HUES48 (cell line): Measurements from ENCODE around the gene PDE4D.

ENCODE experiments used
- H3K27ac ChIP-seq: one replicate; pipeline ENCODE4 v1.7.0; 2013; ENCODE audit warnings: low read depth, low read length, inconsistent platforms
- H3K27me3 ChIP-seq: 2 replicates; pipeline ENCODE4 v1.6.1; 2013; ENCODE audit warnings: mild to moderate bottlenecking, low read length; ENCODE audit not compliant: control insufficient read depth, insufficient read depth
- H3K36me3 ChIP-seq: 2 replicates; pipeline ENCODE4 v1.6.1; 2013; ENCODE audit warnings: low read length; ENCODE audit not compliant: control insufficient read depth, insufficient read depth
- H3K4me1 ChIP-seq: 2 replicates; pipeline ENCODE4 v1.6.1; 2013; ENCODE audit warnings: mild to moderate bottlenecking, low read length; ENCODE audit not compliant: control insufficient read depth, insufficient read depth
- H3K4me3 ChIP-seq: 2 replicates; pipeline ENCODE4 v1.5.1; 2013; ENCODE audit warnings: mild to moderate bottlenecking, low read depth, low read length
- H3K9ac ChIP-seq: 2 replicates; pipeline ENCODE4 v1.6.1; 2013; ENCODE audit warnings: mild to moderate bottlenecking, low read depth, low read length, moderate library complexity
- H3K9me3 ChIP-seq: 2 replicates; pipeline ENCODE4 v1.6.1; 2013; ENCODE audit warnings: low read length; ENCODE audit not compliant: control insufficient read depth, insufficient read depth

PDE4D gene

DNA sequence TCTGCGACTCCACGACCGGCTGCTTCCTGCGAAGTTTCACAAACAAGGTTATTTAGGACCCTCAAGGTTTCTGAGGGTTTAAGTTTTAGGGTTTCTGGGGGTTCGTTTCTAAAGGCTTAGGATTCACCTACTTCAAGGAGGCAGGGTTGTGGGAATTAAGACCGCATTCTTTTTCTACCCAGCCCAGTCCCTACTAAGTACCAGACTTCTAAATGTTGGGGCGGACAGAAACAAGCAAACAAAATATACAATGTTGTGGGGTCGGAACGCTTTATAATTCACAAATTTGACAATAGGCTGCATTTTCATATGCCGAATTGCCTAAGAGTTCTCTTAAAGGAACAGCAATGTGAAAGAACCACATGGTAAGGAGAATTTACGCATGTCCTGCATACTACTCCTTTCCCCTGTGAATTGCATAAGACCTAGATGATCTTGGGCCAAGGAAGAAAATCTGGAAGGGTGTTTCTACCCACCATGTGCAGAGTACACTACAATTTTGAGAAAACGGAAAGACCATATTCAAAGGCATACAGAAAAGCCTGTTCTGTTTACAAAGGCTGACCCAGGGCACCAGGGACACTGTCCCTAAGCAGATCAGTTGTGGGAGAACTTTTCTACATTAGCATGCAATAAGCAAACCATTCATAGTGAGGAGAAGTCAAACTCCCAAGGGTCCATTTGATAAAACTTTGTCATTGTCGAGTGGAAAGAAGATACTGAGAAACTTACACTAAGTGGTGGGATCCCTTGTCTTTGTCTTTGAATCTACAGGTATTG lies 853.3 kb downstream of the PDE4D start:
- no peak overlapping the region for H3K9ac ChIP-seq
- no peaks in the 10 kb centered on the region for H3K9me3 ChIP-seq
- no peaks in the 10 kb centered on the region for H3K36me3 ChIP-seq
- peaks cover 19% of the 10 kb centered on the region for H3K4me1 ChIP-seq
- H3K4me3 ChIP-seq = peak overlapping the region; percentile 76
- no peak overlapping the region for H3K27ac ChIP-seq
- peaks cover 52% of the 10 kb centered on the region for H3K27me3 ChIP-seq

DNA sequence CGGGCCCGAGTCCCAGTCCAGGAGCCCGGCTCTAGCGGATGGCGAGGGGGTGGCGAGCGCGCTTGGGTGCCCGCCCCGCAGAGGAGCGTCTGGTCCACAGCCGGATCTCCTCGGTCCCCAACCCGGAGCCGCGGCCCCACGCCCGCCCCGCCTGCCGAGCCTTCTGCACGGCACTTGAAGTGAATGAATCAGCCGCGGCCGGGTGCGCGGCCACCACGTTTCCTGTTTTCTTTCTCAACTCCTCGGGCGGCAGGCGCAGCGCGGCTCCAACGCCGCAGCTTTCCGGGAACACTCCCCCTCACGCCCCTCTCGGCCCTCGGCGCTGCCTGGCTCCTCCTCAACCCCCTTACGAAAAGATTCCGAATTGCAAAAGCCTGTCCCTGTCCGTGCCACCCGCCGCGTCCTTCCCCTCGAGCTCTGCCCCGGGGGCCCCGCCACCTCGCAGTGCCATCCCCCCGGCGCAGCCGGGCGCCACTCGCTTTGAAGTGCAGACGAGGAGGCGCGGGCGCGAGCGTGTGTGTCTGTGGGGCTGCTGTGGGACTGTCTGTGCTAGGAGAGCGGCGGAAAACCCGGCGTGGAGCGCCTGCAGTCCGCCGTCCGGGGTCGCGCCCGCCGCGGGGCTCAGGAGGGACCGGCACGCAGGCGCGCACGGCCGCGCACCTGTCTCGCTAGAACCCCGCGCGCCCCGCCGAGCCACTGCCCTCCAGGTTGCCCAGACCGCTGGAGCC lies 854.1 kb downstream of the PDE4D start:
- peak overlapping the region; percentile 30; the same call in 1 of the 2 replicates for H3K9ac ChIP-seq
- H3K4me1 ChIP-seq = peaks cover 26% of the 10 kb centered on the region
- H3K27ac ChIP-seq = no peak overlapping the region
- H3K36me3 ChIP-seq = no peaks in the 10 kb centered on the region
- H3K27me3 ChIP-seq = peaks cover 52% of the 10 kb centered on the region
- no peaks in the 10 kb centered on the region for H3K9me3 ChIP-seq
- H3K4me3 ChIP-seq = peak overlapping the region; percentile 76

DNA sequence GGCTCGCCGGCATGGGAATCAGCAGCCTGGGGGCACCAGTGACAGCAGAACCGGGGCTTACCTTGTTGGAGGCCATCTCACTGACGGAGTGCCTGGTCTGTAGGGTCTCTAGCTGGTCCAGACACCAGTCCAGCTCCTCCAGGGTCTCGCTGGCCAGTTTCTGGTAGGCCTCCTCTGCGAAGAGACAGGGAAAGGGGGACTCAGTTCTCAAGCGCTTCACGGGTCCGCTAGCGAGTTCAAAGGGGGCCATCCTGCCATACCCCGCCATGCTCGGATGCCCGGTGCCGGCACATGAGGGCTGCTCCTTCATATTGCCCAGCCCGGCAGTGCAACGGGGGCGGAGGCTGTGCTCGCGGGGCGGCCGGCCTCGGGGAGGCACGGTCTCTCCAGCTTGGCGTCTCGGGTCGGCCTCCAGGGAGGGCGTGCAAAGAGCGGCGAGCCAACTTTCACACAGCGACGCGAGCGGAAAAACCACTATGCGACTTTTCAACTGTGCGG lies 854.7 kb downstream of the PDE4D start:
- H3K4me1 ChIP-seq = peaks cover 26% of the 10 kb centered on the region
- H3K36me3 ChIP-seq = no peaks in the 10 kb centered on the region
- 0 out of 2 replicates have a peak overlapping the region, but pooled peaks have one; percentile 23 for H3K9ac ChIP-seq
- no peaks in the 10 kb centered on the region for H3K9me3 ChIP-seq
- no peak overlapping the region for H3K27ac ChIP-seq
- H3K4me3 ChIP-seq = peak overlapping the region; percentile 76
- H3K27me3 ChIP-seq = peaks cover 52% of the 10 kb centered on the region

DNA sequence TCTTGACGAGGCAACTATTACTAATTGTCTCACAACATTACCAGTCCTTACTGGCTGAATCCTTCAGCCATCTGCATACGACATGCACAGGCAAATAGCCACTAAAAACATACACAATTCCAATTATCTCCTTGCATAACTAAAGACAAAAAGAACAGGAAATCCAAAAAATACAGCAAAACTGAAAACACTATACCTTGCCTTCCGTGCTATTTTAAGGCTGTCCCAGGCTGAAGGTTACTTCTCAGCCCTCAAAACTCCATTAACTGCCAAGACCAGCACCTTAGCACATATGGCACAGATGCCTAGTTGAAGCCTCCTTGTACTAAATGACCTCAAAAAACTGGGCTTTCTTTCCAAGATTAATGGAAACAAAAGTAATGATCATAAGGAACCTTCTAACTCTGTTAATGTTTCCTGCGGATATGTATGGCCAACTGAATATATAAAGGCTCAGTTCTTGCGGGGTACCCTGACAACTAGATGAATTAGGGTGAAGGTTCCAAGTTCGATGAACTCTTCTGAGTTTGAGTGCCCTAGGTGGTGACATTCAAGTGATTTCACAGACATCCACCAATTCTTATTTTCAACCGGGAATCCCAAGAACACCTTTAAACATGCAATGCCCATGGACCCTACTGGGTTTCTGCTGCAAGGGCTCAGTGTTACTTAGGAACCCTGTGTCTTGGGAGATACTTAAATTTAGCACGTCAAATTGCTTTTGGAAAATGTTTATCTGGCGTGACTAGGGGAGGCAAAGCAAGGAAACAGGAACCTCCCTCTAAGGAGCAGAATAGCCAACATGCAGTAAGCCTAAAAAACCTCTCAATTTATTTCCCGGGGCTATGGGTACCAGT lies 855.4 kb downstream of the PDE4D start:
- no peak overlapping the region for H3K27ac ChIP-seq
- peaks cover 26% of the 10 kb centered on the region for H3K4me1 ChIP-seq
- H3K27me3 ChIP-seq = peaks cover 52% of the 10 kb centered on the region
- no peaks in the 10 kb centered on the region for H3K36me3 ChIP-seq
- 0 out of 2 replicates have a peak overlapping the region, but pooled peaks have one; percentile 23 for H3K9ac ChIP-seq
- no peaks in the 10 kb centered on the region for H3K9me3 ChIP-seq
- H3K4me3 ChIP-seq = peak overlapping the region; percentile 76

DNA sequence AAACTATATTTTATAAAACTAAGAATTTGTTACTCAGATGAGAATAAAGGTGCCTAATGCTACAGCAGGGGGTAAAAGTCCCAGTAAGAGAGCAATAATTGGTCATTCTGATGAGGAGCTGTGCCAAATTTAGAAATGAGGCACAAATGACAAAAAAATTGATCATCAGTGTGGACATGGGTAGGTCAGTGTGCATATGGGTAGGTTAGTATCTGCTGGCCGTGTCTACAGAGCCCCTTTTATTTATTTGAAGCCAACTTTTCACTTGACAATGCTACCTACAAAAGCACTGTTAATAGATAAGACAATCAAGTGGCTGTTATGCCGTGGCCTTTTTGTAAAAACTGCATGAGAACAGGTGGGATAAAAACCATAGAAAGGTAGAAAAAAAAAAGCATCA lies 856.1 kb downstream of the PDE4D start:
- Histone ChIP-seq H3K4me1 (peaks cover 26% of the 10 kb centered on the region), H3K9ac (no peak overlapping the region), H3K27me3 (peaks cover 52% of the 10 kb centered on the region), H3K4me3 (no peak overlapping the region), H3K27ac (no peak overlapping the region), H3K9me3 (no peaks in the 10 kb centered on the region), H3K36me3 (no peaks in the 10 kb centered on the region)

DNA sequence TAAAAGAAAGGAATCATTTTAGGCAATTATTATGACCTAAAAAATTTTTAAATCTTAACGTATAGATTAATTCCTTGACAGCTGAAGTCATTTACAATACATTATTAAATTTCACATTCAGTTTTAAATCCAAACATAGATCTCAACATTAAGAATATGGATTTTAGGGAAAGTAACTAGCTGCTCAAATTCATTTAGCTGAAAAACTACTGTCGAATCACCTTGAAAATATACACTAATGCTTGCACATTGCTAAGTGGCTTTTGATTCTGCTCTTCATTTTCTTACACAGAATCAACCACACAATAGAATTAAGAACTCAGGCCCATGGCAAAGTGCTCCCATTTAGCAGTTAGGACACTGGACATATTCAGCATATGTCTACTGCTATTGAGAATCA lies 856.5 kb downstream of the PDE4D start:
- H3K4me1 ChIP-seq = peaks cover 26% of the 10 kb centered on the region
- H3K36me3 ChIP-seq = no peaks in the 10 kb centered on the region
- H3K27me3 ChIP-seq = peaks cover 50% of the 10 kb centered on the region
- H3K27ac ChIP-seq = no peak overlapping the region
- no peak overlapping the region for H3K9ac ChIP-seq
- no peak overlapping the region for H3K4me3 ChIP-seq
- no peaks in the 10 kb centered on the region for H3K9me3 ChIP-seq

DNA sequence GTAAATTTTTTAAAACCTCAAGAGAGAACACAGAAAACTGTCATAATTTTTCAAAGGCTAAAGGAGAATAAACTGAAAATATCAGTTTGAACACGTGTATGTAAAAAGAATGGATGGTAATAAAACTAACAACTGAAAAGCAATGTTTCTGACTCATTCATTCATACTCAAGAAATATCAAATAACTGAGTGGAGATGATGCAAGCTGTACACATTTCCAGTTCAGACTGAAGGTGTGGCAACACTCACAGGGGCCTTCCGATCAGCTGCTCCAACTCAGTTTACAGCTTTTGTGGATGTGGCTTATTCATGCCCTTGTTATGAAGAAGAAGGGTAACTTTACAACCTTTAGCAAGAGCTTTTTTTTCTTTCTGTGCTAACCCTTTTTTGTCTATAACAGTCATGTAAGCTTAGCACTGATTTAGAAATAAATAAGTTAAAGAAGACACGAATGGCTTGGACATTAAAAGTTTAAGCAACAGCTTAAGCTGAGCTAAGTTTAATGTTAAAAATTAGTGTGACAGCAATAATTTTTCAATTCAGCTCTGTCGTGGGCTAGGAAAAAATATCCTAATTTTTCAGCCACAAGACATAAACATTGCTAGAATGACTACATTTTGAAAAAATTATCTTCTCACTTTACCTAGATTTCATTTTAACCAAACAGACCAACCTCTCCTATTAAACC lies 857.1 kb downstream of the PDE4D start:
- H3K9me3 ChIP-seq = no peaks in the 10 kb centered on the region
- H3K4me3 ChIP-seq = no peak overlapping the region
- H3K36me3 ChIP-seq = no peaks in the 10 kb centered on the region
- no peak overlapping the region for H3K9ac ChIP-seq
- H3K27me3 ChIP-seq = peaks cover 44% of the 10 kb centered on the region
- H3K4me1 ChIP-seq = peaks cover 26% of the 10 kb centered on the region
- H3K27ac ChIP-seq = no peak overlapping the region

DNA sequence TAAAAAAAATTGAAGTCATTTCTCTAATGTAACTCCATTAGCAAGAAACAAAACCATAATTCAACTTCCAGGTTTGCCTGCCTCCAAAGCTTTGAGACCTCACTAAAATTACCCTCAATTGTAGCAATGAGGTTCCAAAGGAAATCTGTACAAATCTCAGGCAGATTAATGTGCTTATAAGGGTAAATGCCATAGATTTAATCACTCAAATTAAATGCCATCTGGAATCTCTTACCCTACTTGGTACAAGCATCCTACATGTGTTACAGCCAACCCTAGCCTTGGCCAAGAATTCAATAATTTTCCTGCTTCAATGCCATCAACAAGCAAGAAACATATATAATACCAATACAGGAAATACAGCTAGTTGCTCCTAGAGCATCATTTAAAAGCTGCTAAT lies 857.8 kb downstream of the PDE4D start:
- peaks cover 26% of the 10 kb centered on the region for H3K4me1 ChIP-seq
- no peaks in the 10 kb centered on the region for H3K9me3 ChIP-seq
- H3K9ac ChIP-seq = no peak overlapping the region
- H3K27me3 ChIP-seq = peaks cover 38% of the 10 kb centered on the region
- no peaks in the 10 kb centered on the region for H3K36me3 ChIP-seq
- no peak overlapping the region for H3K4me3 ChIP-seq
- H3K27ac ChIP-seq = no peak overlapping the region

DNA sequence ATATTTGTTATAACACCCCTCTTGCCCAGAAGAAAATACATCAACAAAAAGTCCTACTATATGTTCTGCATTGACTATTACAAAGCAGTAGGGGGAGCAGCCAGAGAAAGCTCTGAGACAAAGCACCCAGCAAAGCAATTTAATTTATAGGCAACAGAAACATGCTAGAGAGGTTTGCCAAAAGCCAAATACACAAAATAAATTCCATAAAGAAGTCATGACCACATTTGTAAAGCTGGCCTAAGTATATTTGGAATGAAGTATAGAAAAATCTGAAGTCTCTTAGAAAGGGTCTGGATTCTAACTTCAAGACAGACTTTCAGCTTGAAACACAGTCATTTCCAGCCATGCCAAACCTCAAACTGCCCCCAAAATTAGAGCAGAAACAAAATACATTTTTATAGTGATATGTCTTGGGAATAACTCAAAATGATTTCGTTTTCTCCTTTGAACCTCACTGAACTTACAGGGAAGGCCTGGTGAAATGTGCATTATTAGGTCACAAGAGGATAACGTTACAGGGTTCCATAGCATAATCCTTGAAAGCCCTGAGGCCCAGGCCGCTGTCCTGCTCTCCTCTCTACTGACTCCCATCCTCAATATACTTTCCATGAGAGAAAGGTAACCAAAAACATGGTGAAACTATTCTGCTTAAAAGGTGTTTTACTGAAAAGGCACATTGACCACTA lies 858.9 kb downstream of the PDE4D start:
- no peak overlapping the region for H3K9ac ChIP-seq

More for the DNA sequence above, 858.9 kb downstream of the PDE4D start:
- no peaks in the 10 kb centered on the region for H3K9me3 ChIP-seq
- no peaks in the 10 kb centered on the region for H3K36me3 ChIP-seq
- no peak overlapping the region for H3K4me3 ChIP-seq
- peaks cover 21% of the 10 kb centered on the region for H3K4me1 ChIP-seq
- H3K27me3 ChIP-seq = peaks cover 27% of the 10 kb centered on the region
- H3K27ac ChIP-seq = no peak overlapping the region
